HG03565 (cell line): ENCODE measurements around the gene EYA2.

Experiments used
- ATAC-seq: cut with Tn5 transposase; IDR thresholded peaks from one replicate; pipeline ENCODE4 v1.9.1; 2021; ENCODE audit warnings: mild to moderate bottlenecking, moderate library complexity; ENCODE audit not compliant: unreplicated experiment

The EYA2 gene

DNA sequence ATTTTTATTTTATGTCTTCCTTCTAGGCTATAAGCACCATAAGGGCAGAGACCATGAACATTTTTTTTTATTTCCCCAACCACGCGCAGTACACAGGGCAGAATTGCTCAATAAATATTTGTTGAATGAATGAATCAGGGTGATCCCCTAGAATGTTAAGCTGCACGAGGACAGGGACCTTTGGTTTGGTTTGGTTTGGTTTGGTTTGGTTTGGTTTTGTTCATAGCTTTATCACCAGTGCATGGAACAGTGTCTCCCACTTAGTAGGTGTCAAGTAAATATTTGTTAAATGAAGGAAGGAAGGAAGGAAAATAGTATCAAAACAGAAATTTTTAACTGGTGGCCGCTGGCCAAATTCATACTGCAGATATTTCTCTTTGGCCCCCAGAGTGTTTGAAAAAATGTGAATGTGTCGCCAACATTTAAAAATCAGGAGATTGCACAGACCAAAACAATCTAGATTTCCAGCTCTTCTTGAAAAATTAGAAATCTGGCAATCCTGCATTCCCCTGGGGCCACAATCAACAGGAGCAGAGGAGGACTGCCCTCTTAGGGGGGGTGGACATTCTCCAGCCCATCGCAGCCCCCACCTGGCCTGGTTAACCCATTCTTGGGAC is 205.3 kb downstream of the EYA2 start:
- ATAC-seq, result no peak

DNA sequence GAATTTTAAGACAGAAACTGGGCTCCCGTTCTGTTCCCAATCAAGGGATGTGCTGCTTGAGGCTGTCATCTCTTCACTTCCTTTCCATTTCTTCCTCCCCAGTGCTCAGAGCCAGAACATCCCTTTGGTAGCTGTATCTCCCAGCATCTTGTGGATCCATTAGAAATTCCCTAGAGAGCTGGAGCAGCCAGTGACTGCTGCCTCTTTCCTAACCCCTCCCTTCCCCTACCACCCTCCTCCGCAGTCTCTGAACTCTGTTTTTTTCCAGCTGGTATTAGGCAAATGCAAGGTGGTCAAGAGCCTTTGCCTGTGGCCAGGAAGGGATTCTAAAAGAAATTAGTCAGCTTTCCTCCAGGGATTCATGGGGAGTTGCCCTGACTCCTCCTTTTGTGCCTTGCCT is 208.0 kb downstream of the EYA2 start:
- no peak for ATAC-seq

GRCh38 chr20:47106786-47107185 is 212.1 kb downstream of the EYA2 start:
- no peak for ATAC-seq

GRCh38 chr20:47108994-47109393 is 214.4 kb downstream of the EYA2 start:
- ATAC-seq, result no peak

GRCh38 chr20:47110819-47111218 is 216.2 kb downstream of the EYA2 start:
- no peak for ATAC-seq

GRCh38 chr20:47111576-47111975 is 216.9 kb downstream of the EYA2 start:
- no peak for ATAC-seq

GRCh38 chr20:47113362-47114109 is 218.9 kb downstream of the EYA2 start:
- ATAC-seq, result no peak

GRCh38 chr20:47115694-47116093 is 221.1 kb downstream of the EYA2 start:
- ATAC-seq, result no peak

DNA sequence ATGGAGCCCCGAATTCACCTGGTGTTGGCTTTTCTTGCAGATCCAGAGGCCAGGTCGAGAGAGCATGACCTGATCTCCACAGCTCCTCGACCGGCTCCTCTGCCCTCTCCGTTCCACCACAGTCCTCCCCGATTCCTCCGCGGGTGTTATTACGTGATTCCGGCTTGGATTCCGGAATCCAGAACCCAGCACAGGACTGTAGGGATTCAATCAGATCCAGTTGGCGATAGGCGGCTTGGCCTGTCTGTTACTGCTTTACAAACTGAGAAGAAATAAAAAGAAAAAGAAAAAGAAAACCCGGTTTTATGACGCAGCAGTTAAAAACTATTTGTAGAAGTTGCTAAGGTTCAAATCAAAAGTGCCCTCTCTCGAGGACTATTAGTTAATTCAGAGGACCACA is 222.7 kb downstream of the EYA2 start:
- ATAC-seq, result no peak

- no peak for ATAC-seq
These were observed 223.1 kb downstream of the EYA2 start for GRCh38 chr20:47117773-47118172.

DNA sequence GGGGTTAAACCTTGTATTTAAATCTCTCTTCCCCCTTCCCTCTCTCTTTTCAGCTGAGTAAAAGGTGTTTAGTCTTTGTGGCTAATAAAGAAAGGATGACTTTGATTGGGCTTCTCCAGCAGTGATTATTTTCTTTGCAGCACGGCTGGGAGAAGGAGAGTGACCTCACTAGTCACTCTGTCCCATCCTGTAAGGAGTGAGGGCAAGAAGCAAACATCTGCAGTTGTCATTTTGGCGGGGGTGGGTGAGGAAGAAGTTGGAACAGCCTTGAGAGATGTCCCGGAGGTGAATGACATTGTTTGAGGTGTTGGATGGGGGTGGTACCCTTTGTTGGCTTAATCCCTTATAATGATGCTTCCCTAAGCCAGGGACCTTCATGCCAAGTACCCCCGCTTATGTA is 223.6 kb downstream of the EYA2 start:
- no peak for ATAC-seq

DNA sequence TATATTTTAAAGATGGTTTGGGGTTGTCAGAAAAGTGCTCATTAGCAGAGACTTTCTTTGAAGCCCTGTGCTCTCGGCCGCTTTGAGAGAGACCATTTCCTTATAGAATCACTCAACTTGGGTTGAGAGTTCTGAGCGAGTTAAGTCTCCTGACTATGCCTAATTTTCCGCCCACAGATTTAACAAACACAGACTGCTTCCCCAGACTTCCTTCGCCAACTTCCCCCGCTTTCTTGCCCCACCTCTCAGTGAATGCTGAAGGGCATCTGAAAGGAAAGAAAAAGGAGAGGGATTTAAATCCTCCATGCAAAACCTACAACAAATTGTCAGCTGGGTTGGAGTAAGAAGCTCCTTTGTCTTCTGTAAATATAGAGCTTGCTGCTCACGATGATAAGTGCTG is 224.0 kb downstream of the EYA2 start:
- no peak for ATAC-seq

- no peak for ATAC-seq
These were observed 225.8 kb downstream of the EYA2 start for GRCh38 chr20:47120346-47120936.

GRCh38 chr20:47122560-47122959 is 227.9 kb downstream of the EYA2 start:
- no peak for ATAC-seq

DNA sequence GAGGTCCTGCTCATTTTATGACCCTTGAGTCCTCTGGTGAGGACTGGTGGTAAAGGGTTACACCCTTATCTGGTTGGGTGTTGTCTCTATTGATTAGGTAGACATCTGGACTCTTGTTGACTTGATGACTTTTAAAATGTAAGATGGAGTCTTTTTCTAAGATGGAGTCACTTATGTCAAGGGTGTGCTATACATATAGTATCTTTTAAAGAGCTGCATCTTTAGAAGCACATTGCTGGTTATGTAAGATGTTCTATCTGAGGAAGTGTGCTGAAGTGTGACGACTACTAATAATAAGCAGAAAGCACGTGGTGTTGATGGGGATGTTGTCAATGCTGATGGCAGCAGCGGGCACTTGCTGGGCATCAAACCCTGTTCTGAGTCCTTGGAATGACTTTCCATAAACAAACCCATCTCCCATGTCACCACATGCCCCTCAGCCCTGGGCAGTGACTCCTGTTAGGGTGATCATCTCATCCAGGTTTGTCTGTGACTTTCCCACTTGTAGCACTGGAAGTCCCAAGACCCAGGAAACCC is 229.6 kb downstream of the EYA2 start:
- no peak for ATAC-seq

DNA sequence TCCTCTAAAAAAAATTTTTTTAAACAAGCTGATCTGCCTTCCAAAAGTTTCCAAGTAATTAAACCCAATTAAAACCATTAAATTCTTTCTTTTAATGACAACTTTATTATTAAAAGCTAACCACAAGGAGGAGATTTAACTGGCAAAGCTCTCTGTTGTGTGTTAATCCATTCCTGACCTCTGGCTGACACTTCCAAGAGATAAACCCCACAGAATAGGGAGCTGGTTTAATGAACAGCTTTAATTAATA is 230.8 kb downstream of the EYA2 start:
- ATAC-seq, result no peak

DNA sequence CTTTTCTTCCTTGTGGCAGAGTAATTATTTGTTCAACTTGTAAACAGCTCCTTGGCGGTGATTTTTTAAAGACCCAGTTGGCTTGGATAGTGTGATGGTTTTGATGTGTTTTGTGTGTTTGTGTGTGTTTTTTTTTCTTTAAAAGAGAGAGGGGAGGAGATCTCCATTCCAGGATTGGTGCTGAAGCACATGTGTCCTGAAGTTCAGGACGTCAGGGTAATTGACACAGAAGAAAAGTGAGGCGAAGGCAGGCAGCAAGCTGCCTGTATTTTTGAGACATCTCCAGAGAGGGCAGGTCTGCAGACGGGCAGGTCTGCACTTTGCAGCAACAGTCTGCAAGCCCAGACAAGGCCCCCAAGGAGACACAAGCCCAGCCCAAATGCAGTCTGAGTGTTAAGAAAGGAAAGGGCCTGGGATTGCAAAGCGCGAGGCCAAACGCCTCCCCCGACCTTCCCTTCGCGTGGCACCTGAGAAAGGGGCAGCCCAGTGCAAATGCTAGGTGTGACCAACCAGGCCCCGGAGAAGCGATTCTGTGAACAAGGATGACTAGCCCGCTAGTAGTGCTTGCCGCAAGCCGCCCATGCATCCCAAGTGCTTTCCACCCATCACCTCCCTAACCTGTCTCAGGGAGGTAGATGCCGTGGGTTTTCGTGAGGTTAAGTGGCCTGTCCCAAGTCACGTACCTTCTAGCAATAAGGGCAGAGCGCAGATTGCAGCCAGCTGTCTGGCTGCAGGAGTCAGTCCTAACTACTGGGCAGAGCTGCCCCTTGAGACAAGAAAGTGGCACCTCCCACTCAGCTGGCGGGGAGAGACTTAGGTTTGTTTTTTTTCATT is 231.3 kb downstream of the EYA2 start:
- no peak for ATAC-seq

DNA sequence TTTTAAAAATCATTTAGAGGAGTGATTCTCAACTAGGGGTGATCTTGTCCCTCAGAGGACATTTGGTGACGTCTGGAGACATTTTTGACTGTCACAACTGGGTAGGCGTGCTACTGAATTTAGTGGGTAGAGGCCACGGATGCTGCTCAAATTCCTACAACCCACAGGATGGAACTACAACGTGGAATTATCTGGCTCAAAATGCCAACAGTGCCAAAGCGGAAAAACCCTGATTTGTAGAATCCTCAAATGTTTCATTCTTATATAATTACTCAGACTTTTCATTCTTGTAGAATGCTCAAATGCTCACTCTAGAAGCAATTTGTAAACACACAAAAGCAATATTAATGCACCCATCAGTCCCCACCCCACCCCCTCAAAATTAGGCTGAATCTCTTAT is 232.1 kb downstream of the EYA2 start:
- no peak for ATAC-seq

DNA sequence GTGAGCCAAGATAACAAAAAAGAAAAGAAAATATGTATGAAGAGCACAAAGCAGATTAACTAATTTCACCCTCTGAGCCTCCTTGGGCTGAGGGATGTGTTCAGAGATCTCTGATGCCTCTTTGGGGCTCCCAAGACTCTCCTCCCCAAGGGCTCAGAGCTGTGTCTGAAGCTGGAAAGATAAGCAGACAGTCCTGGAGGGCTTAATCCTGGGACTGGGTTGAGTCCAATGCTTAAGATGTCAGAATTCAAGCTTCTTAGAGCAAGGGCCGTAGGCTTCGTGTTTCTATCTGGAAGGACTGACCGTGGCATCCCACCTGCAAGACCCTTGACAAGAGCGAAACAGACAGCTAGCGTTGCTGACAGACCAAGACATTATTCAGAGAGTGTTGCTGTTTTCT is 232.9 kb downstream of the EYA2 start:
- ATAC-seq, result no peak

- ATAC-seq, result no peak
These were observed 233.4 kb downstream of the EYA2 start for GRCh38 chr20:47127999-47128398.

- ATAC-seq, result no peak
These were observed 234.7 kb downstream of the EYA2 start for GRCh38 chr20:47129306-47129705.
